GM12892 (cell line): Measurements from ENCODE around the gene SYT14.

Experiments
- POLR2A ChIP-seq: IDR thresholded peaks from 2 replicates; pipeline ENCODE4 v1.6.1; 2011; ENCODE audit warnings: low read depth, low read length, control low read depth
- POLR2AphosphoS5 ChIP-seq: IDR thresholded peaks from 2 replicates; pipeline ENCODE4 v1.6.1; 2011; ENCODE audit warnings: low read depth, low read length, control low read depth
- TAF1 ChIP-seq: IDR thresholded peaks from 2 replicates; pipeline ENCODE4 v1.6.1; 2011; ENCODE audit warnings: low read depth, mild to moderate bottlenecking, control low read depth, low read length, borderline replicate concordance

- TF ChIP-seq POLR2AphosphoS5 (no peak), POLR2A (no peak), TAF1 (no peak)
These were observed 154.3 kb downstream of the SYT14 start for GRCh38 chr1:210092366-210092765.
